H7 (cell line): ENCODE data around the gene KRT78. TPM values are rescaled to one million over a fixed set of nuclear protein-coding genes. Genes with fewer than 3 reads are reported as not detected.

ENCODE experiments used
- DNase-seq: peaks from one replicate; pipeline ENCODE4 v3.0.0; 2012
- H3K27me3 ChIP-seq: 2 replicates; pipeline ENCODE4 v1.6.0; 2011; ENCODE audit warnings: mild to moderate bottlenecking, low read length; ENCODE audit not compliant: control insufficient read depth, insufficient read depth
- H3K36me3 ChIP-seq: replicated peaks from 2 replicates; pipeline ENCODE4 v1.5.1; 2011; ENCODE audit warnings: low read length; ENCODE audit not compliant: control insufficient read depth, insufficient read depth
- H3K4me3 ChIP-seq: 2 replicates; pipeline ENCODE4 v1.5.1; 2011; ENCODE audit warnings: low read depth, mild to moderate bottlenecking, control low read depth, low read length, moderate library complexity; ENCODE audit not compliant: insufficient read depth
- total RNA-seq: library from RNA; depleted of rRNA; stranded (reverse); fragments of >200 nt; shearing (Covaris generic); gene quantifications from 2 replicates; pipeline ENCODE4 v1.2.3, GENCODE V29; 2014

Gene KRT78
- total RNA-seq, 1 experiment from 2014 or later: not detected

DNA sequence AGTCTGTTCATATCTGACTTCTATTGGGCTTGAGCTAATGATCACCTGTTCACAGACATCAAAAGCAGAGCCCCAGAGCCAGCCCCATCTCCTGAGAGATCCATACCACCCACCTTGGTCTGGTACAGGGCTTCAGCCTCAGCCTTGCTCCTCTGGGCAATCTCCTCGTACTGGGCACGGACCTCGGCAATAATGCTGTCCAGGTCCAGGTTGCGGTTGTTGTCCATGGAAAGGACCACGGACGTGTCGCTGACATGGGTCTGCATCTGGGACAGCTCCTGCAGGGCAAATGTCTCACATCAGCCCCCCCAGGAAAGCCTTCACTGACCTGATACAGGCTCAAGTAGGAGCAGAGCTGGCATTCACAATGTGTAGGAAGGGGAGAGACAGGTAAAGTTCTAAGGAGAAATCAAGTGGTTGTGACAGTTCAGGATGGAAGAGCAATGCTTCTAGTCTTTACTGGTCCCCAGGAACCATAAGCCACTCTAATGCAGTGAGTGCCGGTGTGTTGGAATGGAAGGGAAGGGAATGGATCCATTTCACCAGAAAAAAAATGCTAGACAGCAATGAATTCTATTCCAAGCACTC lies 40.1 kb downstream of the KRT78 start:
- no peak for DNase-seq
- no peak overlapping the region for H3K4me3 ChIP-seq
- H3K36me3 ChIP-seq: no peaks in the 10 kb centered on the region
- 0 out of 2 replicates have a peak, but pooled peaks cover 1% of the 10 kb centered on the region for H3K27me3 ChIP-seq

DNA sequence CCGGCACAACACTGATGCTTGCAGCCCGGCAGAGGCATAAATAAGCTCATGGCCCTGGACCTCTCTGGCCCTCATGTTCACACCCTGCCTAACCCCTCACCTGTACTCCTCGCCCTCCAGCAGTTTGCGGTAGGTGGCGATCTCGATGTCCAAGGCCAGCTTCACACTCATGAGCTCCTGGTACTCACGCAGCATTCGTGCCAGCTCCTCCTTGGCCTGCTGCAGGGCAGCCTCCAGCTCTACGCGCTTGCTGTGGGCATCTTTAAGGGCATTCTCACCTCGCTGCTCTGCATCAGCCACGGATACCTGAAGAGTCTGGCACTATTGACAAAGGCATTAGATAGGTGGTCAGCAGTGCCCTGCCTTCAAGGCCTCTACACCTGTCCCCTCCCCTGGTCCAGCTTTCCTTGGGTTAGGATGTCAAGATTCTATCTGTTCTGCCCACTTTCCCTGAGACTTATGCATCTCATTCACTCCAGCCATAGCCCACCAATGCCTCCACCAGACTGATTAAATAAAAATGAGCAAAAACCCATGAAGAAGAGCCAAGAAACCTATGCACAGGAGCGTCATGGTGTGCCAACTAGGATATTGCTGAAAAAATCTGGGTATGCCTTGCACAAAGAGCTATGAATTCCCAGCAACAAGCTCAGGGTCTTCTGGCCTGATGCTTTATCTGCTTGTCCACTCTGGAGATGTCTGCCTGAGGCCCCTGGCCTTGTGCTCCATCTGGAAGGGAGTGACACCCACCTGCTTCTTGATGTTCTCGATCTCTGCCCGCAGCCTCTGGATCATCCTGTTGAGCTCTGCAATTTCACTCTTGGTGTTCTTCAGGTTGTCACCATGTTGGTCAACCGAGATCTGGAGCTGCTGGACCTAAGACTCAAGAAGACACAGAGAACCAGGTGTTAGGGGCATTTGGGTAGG lies 41.0 kb downstream of the KRT78 start:
- no peak for DNase-seq
- Histone ChIP-seq H3K36me3 (no peaks in the 10 kb centered on the region), H3K4me3 (no peak overlapping the region), H3K27me3 (0 out of 2 replicates have a peak, but pooled peaks cover 1% of the 10 kb centered on the region)

DNA sequence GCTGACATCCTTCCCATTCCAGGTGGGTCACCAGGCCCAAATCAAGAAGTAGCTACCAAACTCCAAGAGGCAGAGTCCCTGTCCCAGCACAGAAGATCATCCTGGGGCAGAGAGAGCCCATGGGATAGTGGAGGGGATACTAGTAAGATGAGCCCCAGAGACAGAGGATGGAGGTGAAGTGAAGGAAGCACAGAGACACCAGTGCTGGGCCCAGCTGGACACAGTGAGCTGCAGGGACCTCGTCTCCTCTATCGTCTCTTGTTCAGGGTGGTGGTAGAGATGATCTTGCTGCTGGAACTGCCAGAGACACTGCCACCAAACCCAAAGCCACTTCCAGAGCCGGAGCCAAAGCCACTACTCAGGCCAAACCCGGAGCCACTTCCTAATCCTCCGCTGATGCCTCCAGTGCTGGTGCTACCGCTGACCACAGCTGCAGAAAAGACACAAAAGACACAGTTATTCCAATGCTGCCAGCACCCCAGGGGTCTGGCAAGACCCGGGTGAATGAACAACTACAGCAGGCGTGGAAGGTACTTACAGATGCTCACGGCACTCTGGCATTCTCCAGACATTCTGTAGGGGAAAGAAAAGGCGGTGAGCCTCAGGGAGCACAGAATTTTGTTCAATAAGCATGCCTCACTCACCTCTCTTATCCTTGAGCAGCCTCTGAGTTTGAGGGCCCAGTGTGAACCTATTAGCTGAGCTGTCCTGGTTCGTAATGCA lies 41.8 kb downstream of the KRT78 start:
- Histone ChIP-seq H3K27me3 (0 out of 2 replicates have a peak, but pooled peaks cover 1% of the 10 kb centered on the region), H3K36me3 (no peaks in the 10 kb centered on the region), H3K4me3 (no peak overlapping the region)
- no peak for DNase-seq

DNA sequence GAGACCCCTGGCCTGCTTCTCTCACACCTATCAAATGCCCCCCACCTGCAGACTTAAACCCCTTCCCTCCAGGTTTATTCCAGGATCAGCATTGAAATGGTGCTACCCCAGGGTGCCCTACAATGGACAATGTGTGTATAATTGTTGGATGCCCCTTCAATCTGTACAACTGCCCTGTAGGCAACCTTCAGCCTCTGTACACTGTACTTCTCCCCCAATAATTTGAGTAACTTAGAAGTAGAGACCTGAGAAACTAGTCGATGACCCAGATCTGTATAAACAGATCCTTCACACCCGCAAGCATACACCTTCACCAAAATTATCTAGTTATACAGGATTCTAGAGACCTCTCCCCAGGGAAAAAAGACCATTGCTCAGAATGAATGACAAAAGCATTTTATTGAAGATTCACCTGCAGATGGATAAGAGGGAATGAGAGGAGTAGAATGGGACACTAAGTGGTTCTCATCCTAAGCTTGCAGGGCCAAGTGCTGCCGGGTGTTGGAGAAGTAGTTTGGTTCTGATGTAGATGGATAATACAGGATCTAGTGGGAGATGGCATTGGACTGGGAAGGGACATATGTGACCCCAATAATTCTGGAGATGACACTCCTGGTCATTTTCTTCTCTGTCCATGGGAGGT lies 42.5 kb downstream of the KRT78 start:
- H3K27me3 ChIP-seq: 0 out of 2 replicates have a peak, but pooled peaks cover 1% of the 10 kb centered on the region
- no peaks in the 10 kb centered on the region for H3K36me3 ChIP-seq
- DNase-seq: no peak
- no peak overlapping the region for H3K4me3 ChIP-seq

DNA sequence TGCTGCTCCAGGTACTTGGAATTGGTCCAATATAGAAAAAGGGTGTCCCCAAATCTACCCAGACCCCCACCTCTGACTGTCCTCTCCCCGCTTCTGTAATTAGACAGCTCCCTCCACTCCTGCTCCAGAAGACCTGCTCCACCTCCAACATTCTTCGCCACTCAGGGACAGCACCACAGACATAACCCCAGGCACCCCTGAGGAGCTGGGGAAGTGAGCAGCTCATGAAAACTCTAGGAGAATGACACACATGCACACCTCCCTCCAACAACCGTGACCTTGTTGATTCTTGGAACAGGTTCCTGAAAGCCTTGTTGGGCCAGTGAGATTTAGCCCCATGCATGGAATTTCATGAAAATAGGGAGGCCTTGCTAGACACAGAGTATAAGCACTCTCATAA lies 43.1 kb downstream of the KRT78 start:
- Histone ChIP-seq H3K36me3 (no peaks in the 10 kb centered on the region), H3K27me3 (0 out of 2 replicates have a peak, but pooled peaks cover 1% of the 10 kb centered on the region), H3K4me3 (no peak overlapping the region)
- DNase-seq: no peak

DNA sequence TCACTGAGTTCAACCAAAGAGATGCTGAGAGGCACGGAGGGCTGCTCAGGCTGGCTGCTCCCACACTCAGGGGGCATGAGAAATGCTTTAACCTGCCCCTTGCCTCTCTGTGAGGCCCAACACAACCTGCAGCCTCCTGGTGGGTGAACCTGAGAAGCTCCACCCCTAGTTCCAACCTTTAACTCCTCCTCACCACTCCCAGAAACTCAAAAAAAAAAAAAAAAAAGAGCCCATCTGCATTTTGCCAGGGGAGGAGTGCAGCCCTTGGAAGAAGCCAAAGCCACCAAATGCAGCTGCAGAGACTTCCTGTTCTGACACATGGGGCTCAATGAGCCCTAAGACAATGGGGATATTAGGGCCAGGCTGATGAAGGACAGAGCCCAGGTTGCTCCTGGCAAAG lies 43.8 kb downstream of the KRT78 start:
- H3K27me3 ChIP-seq: 0 out of 2 replicates have a peak, but pooled peaks cover 1% of the 10 kb centered on the region
- DNase-seq: peak; percentile 81
- H3K36me3 ChIP-seq: no peaks in the 10 kb centered on the region
- no peak overlapping the region for H3K4me3 ChIP-seq

DNA sequence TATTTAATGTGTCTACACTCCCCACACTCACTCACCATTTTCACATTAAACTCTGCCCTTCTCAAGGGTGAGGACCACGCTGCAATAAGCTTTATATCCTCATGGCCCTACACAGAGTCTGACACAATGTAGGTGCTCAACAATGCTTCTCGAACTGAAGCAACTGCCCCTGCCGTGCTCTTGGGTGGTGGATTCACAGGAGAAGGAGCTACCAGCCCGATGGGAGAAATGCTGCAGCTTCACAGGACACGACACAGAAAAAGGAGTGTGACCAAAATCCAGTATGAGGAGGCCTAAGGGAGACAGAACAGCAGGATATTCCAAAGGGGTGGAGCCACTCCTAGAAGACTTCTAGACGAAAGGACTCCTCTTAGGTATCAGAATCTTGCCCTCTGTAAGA lies 46.4 kb downstream of the KRT78 start:
- no peak for DNase-seq
- 0 out of 2 replicates have a peak, but pooled peaks cover 1% of the 10 kb centered on the region for H3K27me3 ChIP-seq
- H3K36me3 ChIP-seq: no peaks in the 10 kb centered on the region
- no peak overlapping the region for H3K4me3 ChIP-seq

DNA sequence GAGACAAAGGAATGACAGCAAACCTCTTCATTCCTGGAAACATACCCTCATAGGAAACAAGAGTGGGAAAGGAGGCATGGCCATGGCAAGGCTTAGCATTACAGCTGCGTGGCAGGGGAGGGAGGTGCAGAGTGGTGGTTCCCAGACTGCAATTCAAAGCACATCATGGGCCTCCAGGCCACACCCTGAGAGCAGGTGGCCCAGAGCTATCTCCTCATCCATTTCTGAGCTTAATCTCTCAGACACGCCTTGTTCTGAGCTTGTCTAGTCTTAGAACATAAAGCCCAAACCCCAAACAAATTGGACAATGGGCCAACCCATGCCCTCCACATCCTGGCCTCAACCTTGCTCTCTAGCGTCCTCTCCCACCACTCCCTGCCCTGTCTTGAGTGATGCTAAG lies 47.0 kb downstream of the KRT78 start:
- no peaks in the 10 kb centered on the region for H3K27me3 ChIP-seq
- no peak for DNase-seq
- H3K36me3 ChIP-seq: no peaks in the 10 kb centered on the region
- H3K4me3 ChIP-seq: no peak overlapping the region

DNA sequence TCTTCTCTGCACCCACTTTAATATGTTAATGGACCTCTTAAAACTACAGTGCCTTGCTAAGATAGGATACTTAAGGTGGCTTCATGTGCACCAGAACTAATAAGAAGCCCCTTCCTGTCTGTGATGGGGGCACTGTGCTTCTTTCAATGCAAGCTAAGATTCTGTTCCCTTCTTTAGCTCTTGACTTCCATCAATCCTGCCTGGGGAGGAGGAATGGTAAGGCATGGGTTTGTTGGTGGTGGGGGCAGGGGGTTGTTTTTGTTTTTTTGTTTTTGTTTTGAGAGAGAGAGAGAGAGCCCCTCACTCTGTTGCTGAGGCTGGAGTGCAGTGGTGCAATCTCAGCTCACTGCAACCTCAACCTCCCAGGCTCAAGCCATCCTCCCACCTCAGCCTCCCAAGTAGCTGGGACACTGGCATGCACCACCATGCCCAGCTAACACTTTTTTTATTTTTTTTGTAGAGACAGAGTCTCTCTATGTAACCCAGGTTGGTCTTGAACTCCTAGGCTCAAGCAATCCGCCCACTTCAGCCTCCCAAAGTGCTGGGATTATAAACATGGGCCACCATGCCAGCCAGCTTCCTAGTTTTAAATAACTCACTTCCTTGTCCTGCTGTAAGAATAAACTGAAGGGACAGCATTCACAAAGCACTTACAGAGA lies 48.4 kb downstream of the KRT78 start:
- H3K4me3 ChIP-seq: no peak overlapping the region
- no peak for DNase-seq
- no peaks in the 10 kb centered on the region for H3K27me3 ChIP-seq
- no peaks in the 10 kb centered on the region for H3K36me3 ChIP-seq

DNA sequence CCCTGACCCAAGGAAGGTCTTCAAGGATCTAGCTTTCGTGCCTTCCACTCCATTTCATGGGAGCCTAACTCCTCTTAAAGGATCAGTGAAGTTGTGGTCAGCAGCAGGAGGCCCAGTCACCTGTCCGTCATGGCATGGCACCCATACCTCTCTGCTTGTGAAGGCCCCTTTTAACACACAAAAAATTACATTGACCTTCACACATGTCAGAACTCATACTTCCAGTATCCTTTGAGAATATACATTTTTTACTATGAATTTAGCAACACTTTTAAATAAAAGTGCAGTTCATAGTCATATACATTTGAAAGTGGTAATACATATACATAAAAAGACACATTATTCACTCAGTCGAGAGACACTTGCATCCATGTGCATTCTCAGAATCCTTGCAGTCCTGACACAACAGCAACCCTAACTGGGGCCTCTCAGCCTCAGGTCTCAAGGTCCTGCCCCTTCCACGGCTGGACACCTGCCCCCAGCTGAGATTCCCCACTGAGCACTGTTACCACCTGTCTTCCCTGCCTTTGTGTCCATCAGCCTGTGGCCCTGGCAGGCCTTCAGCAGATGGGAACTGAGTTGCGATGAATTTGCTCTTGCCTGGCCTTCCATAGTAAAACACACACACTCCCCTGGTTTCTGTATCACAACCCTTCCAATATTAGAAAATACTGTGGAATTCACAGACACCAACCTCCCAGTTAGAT lies 49.1 kb downstream of the KRT78 start:
- DNase-seq: no peak
- no peaks in the 10 kb centered on the region for H3K27me3 ChIP-seq
- H3K4me3 ChIP-seq: no peak overlapping the region
- H3K36me3 ChIP-seq: no peaks in the 10 kb centered on the region

DNA sequence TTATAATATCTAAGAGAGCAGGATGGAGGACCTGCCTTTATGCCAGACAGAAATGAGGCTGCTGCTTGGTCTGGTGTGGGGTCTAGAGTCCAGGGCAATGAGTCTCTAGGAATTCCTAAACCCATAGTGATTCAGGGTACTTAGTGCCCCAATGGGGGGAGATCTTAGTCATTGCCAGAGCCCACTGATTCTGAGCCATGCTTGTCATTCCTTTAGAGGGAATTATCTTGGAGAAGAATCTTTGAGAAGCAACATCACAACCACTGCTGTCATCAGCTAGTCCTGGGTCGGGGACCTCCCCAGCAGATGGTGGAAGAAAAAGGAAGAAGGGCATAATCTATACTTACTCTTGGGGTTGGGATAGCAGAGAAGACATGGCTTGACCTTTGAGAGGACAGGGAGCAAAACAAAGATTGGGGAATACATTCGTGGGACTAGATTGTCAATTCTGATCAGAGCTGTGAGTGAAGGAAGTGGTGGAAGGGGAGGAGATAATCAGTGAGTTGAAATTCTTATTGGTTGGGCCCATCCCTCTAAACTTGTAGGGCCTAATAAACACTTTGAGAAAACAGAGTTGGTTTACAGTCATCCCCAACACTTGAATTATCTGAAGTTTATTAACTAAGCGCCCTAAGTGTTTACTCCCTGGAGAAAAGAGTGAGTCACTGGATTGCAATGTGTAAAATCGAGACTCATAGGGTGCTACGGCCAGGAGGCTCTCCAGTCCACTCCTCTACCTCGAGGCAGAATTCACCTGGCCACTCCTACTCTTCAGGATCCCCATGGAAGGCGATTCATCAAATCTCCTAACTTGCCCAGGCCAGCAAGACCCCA lies 49.9 kb downstream of the KRT78 start:
- no peak for DNase-seq
- Histone ChIP-seq H3K36me3 (no peaks in the 10 kb centered on the region), H3K27me3 (no peaks in the 10 kb centered on the region), H3K4me3 (no peak overlapping the region)

DNA sequence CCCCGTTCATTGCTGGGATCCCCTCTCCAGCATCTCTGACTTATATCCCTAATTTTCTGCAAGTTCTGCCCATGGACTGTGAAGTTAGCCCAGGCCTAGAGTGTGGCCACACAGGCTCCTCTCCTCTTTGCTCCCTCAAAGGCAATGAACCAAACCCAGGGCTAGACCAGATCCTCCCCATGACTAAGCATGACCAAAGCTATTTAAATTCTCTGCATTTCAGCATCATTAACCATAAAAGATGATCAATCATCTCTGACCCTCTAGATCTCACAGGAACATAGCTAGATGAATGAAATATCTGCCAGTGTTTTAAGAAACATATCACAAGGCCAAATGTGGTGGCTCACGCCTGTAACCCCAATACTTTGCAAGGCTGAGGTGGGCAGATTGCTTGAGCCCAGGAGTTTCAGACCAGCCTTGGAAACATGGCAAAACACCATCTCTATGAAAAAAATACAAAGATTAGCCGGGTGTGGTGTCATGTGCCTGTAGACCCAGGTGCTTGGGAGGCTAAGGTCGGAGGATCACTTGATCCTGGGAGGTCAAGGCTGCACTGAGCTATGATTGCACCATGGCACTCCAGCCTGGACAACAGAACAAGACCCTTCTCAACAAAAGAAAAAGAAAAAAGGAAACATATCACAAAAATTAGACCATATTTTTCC lies 50.7 kb downstream of the KRT78 start:
- Histone ChIP-seq H3K36me3 (no peaks in the 10 kb centered on the region), H3K27me3 (no peaks in the 10 kb centered on the region), H3K4me3 (no peak overlapping the region)
- DNase-seq: no peak
